ENCODE results near the gene RPP30.

DNA sequence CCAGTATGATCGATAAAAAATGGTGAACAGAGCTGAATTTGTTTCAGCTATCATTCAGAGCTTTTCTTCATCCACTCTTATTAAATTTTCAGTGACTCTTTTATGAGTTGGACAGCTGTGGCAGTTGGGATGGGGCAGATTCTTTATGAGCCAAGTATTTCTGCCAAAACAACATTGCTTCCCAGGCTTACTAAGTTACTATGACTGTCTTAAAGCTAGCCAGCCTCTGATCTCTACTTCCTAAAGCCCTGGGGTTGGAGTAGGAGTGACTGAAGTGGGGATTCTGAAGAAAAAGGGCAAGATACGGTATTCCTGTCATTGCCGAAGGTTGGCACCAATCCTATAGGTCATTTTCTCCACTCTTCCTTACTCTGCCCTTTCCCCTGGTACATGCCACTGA, 12.7 kb downstream of the RPP30 start:
- TF ChIP-seq, protein P1, sequence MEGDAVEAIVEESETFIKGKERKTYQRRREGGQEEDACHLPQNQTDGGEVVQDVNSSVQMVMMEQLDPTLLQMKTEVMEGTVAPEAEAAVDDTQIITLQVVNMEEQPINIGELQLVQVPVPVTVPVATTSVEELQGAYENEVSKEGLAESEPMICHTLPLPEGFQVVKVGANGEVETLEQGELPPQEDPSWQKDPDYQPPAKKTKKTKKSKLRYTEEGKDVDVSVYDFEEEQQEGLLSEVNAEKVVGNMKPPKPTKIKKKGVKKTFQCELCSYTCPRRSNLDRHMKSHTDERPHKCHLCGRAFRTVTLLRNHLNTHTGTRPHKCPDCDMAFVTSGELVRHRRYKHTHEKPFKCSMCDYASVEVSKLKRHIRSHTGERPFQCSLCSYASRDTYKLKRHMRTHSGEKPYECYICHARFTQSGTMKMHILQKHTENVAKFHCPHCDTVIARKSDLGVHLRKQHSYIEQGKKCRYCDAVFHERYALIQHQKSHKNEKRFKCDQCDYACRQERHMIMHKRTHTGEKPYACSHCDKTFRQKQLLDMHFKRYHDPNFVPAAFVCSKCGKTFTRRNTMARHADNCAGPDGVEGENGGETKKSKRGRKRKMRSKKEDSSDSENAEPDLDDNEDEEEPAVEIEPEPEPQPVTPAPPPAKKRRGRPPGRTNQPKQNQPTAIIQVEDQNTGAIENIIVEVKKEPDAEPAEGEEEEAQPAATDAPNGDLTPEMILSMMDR (IDR thresholded peaks at IDR 0.05; ENCODE audit: low read depth, low read length, missing input control) = no peak
- TF ChIP-seq RAD21 (IDR thresholded peaks at IDR 0.05) = no peak
- TF ChIP-seq EGR1 (IDR thresholded peaks at IDR 0.05; ENCODE audit: low read depth in 2 of 2) = no peak
- TF ChIP-seq, protein P2, sequence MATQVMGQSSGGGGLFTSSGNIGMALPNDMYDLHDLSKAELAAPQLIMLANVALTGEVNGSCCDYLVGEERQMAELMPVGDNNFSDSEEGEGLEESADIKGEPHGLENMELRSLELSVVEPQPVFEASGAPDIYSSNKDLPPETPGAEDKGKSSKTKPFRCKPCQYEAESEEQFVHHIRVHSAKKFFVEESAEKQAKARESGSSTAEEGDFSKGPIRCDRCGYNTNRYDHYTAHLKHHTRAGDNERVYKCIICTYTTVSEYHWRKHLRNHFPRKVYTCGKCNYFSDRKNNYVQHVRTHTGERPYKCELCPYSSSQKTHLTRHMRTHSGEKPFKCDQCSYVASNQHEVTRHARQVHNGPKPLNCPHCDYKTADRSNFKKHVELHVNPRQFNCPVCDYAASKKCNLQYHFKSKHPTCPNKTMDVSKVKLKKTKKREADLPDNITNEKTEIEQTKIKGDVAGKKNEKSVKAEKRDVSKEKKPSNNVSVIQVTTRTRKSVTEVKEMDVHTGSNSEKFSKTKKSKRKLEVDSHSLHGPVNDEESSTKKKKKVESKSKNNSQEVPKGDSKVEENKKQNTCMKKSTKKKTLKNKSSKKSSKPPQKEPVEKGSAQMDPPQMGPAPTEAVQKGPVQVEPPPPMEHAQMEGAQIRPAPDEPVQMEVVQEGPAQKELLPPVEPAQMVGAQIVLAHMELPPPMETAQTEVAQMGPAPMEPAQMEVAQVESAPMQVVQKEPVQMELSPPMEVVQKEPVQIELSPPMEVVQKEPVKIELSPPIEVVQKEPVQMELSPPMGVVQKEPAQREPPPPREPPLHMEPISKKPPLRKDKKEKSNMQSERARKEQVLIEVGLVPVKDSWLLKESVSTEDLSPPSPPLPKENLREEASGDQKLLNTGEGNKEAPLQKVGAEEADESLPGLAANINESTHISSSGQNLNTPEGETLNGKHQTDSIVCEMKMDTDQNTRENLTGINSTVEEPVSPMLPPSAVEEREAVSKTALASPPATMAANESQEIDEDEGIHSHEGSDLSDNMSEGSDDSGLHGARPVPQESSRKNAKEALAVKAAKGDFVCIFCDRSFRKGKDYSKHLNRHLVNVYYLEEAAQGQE (IDR thresholded peaks at IDR 0.05) = no peak
- no peak for TF ChIP-seq JUND (IDR thresholded peaks at IDR 0.05)
- TF ChIP-seq, protein P3, sequence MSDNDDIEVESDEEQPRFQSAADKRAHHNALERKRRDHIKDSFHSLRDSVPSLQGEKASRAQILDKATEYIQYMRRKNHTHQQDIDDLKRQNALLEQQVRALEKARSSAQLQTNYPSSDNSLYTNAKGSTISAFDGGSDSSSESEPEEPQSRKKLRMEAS (IDR thresholded peaks at IDR 0.05) = no peak
- TF ChIP-seq FOXA1 (IDR thresholded peaks at IDR 0.05) = no peak
- TF ChIP-seq TAF1 (conservative IDR thresholded peaks at IDR 0.05) = no peak
- TF ChIP-seq, protein P4, sequence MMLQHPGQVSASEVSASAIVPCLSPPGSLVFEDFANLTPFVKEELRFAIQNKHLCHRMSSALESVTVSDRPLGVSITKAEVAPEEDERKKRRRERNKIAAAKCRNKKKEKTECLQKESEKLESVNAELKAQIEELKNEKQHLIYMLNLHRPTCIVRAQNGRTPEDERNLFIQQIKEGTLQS (IDR thresholded peaks at IDR 0.05) = no peak
- no peak for TF ChIP-seq SP1 (IDR thresholded peaks at IDR 0.05)
- TF ChIP-seq RXRA (IDR thresholded peaks at IDR 0.05) = no peak
- no peak for TF ChIP-seq YY1 (IDR thresholded peaks at IDR 0.05)
- TF ChIP-seq HNF4G (IDR thresholded peaks at IDR 0.05) = no peak
- TF ChIP-seq, protein P5, sequence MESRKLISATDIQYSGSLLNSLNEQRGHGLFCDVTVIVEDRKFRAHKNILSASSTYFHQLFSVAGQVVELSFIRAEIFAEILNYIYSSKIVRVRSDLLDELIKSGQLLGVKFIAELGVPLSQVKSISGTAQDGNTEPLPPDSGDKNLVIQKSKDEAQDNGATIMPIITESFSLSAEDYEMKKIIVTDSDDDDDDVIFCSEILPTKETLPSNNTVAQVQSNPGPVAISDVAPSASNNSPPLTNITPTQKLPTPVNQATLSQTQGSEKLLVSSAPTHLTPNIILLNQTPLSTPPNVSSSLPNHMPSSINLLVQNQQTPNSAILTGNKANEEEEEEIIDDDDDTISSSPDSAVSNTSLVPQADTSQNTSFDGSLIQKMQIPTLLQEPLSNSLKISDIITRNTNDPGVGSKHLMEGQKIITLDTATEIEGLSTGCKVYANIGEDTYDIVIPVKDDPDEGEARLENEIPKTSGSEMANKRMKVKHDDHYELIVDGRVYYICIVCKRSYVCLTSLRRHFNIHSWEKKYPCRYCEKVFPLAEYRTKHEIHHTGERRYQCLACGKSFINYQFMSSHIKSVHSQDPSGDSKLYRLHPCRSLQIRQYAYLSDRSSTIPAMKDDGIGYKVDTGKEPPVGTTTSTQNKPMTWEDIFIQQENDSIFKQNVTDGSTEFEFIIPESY (IDR thresholded peaks at IDR 0.05) = no peak

Measured in liver (tissue), 3 donors.